Mesendoderm (in vitro differentiated cells): ENCODE results near the gene PPP1R2B.

Experiments
- DNase-seq: peaks from one replicate; pipeline ENCODE4 v3.0.0; 2013
- H2AK5ac ChIP-seq: 2 replicates; pipeline ENCODE4 v1.6.1; 2013; ENCODE audit warnings: low read length, inconsistent platforms
- H2BK120ac ChIP-seq: 2 replicates; pipeline ENCODE4 v1.6.1; 2013; ENCODE audit warnings: low read depth, mild to moderate bottlenecking, low read length, moderate library complexity, mixed read lengths
- H2BK15ac ChIP-seq: replicated peaks from 2 replicates; pipeline ENCODE4 v1.6.1; 2013; ENCODE audit warnings: low read depth, mild to moderate bottlenecking, moderate library complexity
- H2BK5ac ChIP-seq: 2 replicates; pipeline ENCODE4 v1.6.1; 2013; ENCODE audit warnings: low read length, inconsistent platforms
- H3K18ac ChIP-seq: 2 replicates; pipeline ENCODE4 v1.6.1; 2013; ENCODE audit warnings: mild to moderate bottlenecking, low read length, mixed read lengths
- H3K23ac ChIP-seq: one replicate; pipeline ENCODE4 v1.6.1; 2013; ENCODE audit warnings: low read length
- H3K27ac ChIP-seq: 2 replicates; pipeline ENCODE4 v1.5.1; 2013; ENCODE audit warnings: low read depth, mild to moderate bottlenecking, inconsistent platforms, low read length, moderate library complexity
- H3K27me3 ChIP-seq: 2 replicates; pipeline ENCODE4 v1.6.1; 2013; ENCODE audit warnings: low read length, control low read depth, mild to moderate bottlenecking, inconsistent platforms; ENCODE audit not compliant: insufficient read depth, poor library complexity
- H3K36me3 ChIP-seq: 2 replicates; pipeline ENCODE4 v1.6.1; 2013; ENCODE audit warnings: low read length, inconsistent platforms; ENCODE audit not compliant: control insufficient read depth, insufficient read depth
- H3K4ac ChIP-seq: one replicate; pipeline ENCODE4 v1.6.1; 2013; ENCODE audit warnings: low read depth, mild to moderate bottlenecking, low read length, moderate library complexity
- H3K4me1 ChIP-seq: 2 replicates; pipeline ENCODE4 v1.6.1; 2013; ENCODE audit warnings: low read depth, low read length, inconsistent platforms; ENCODE audit not compliant: control insufficient read depth
- H3K4me2 ChIP-seq: 2 replicates; pipeline ENCODE4 v1.6.1; 2013; ENCODE audit warnings: low read length
- H3K4me3 ChIP-seq: 2 replicates; pipeline ENCODE4 v1.5.1; 2013; ENCODE audit warnings: mild to moderate bottlenecking, low read length
- H3K56ac ChIP-seq: one replicate; pipeline ENCODE4 v1.6.1; 2013; ENCODE audit warnings: low read length
- H3K79me1 ChIP-seq: 2 replicates; pipeline ENCODE4 v1.6.1; 2013; ENCODE audit warnings: low read length, inconsistent platforms
- H3K79me2 ChIP-seq: 2 replicates; pipeline ENCODE4 v1.6.1; 2013; ENCODE audit warnings: mild to moderate bottlenecking, low read length; ENCODE audit not compliant: control insufficient read depth, insufficient read depth
- H3K9ac ChIP-seq: 2 replicates; pipeline ENCODE4 v1.6.1; 2013; ENCODE audit warnings: low read length, inconsistent platforms
- H4K5ac ChIP-seq: one replicate; pipeline ENCODE4 v1.6.1; 2013; ENCODE audit warnings: low read length
- H4K8ac ChIP-seq: one replicate; pipeline ENCODE4 v1.6.1; 2013; ENCODE audit warnings: low read depth, mild to moderate bottlenecking, control low read depth, low read length, moderate library complexity
- WGBS: extraction: QIAGEN DNeasy Blood & Tissue Kit; methylation state at CpG from one replicate; pipeline ENCODE4 v1.1.7; 2013; ENCODE audit warnings: low lambda C conversion rate, missing lambda C conversion rate; ENCODE audit not compliant: insufficient coverage; ENCODE audit errors: extremely low coverage; 5-methylcytosine and 5-hydroxymethylcytosine counted together

PPP1R2B gene

DNA sequence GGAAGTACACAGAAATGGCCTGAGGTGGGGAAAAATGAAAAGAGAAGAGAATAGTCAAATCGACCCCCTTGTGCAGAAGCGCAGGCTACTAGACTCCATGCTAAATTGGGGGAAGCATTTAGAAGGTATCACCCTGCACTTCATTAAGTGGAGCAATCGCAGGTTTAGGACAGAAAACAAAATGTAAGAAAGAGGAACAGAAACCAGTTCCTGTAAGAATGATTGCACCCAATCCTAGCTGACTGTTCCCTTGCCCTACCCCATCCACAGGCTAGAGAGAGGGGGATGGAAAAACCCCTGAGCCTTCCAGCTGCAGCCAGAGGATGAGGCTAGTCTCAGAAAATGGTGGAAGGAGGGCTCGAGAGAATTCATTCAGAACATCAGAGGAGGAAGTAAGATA is 23.9 kb upstream of the PPP1R2B start:
- H2BK120ac ChIP-seq, result no peak overlapping the region
- no peaks in the 10 kb centered on the region for H3K79me1 ChIP-seq
- no peak overlapping the region for H3K4me2 ChIP-seq
- H3K27ac ChIP-seq, result no peak overlapping the region
- H3K4ac ChIP-seq, result no peak overlapping the region
- no CpG with 5 or more reads among the region's 4 CpGs for WGBS
- no peaks in the 10 kb centered on the region for H3K79me2 ChIP-seq
- no peak for DNase-seq
- no peaks in the 10 kb centered on the region for H3K36me3 ChIP-seq
- no peak overlapping the region for H3K9ac ChIP-seq
- H2BK5ac ChIP-seq, result no peak overlapping the region
- H2BK15ac ChIP-seq, result no peak overlapping the region
- H4K5ac ChIP-seq, result no peak overlapping the region
- no peak overlapping the region for H3K56ac ChIP-seq
- H3K18ac ChIP-seq, result no peak overlapping the region
- no peak overlapping the region for H2AK5ac ChIP-seq
- H3K27me3 ChIP-seq, result no peaks in the 10 kb centered on the region
- no peaks in the 10 kb centered on the region for H3K4me1 ChIP-seq
- no peak overlapping the region for H4K8ac ChIP-seq
- H3K4me3 ChIP-seq, result no peak overlapping the region
- H3K23ac ChIP-seq, result no peak overlapping the region

DNA sequence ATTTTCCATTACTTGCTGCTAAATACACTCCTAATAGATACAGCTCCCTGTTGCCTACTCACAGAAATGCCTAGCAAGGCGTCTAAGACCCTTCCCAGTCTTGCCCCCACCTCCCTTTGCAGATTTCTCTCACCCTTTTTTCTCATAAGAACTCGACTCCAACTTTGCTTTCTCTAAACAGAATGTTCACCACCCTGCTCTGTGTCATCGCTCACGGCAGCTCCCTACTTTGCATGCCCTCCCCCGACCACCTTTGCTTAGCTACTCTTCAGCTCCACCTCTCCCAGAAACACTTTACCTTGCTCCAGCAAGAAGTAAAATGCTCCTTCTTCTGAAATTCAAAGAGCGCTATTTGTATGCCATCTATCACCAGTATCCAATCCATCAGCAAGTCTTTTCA is 15.2 kb upstream of the PPP1R2B start:
- Histone ChIP-seq H2AK5ac (no peak overlapping the region), H3K4ac (no peak overlapping the region), H3K79me2 (no peaks in the 10 kb centered on the region), H3K9ac (no peak overlapping the region), H3K23ac (no peak overlapping the region), H3K4me2 (no peak overlapping the region), H4K8ac (no peak overlapping the region), H2BK120ac (no peak overlapping the region), H3K79me1 (no peaks in the 10 kb centered on the region), H3K27ac (no peak overlapping the region), H2BK15ac (no peak overlapping the region), H3K36me3 (no peaks in the 10 kb centered on the region), H3K27me3 (no peaks in the 10 kb centered on the region), H3K4me1 (no peaks in the 10 kb centered on the region), H3K56ac (no peak overlapping the region), H4K5ac (no peak overlapping the region), H2BK5ac (no peak overlapping the region), H3K4me3 (no peak overlapping the region), H3K18ac (no peak overlapping the region)
- peak; percentile 20 for DNase-seq
- WGBS, result no CpG with 5 or more reads among the region's 6 CpGs

DNA sequence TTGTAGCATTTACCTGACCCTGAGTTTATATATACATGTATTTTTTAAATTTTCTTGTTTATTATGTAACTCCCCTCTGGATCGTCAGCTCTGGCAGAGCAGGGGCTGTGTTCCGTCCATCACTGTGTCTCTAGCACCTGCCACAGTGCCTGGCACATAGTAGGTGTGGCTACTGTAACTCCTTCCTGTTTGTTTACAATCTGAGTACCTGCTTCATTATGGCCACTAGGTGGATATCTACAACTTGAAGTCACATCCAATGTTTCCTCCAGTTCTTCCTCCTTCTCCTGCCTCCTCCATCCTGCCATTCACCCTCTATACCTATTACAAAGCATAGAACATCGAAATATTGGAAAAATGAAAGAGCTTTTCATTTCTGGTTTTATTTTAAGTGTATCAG is 14.2 kb upstream of the PPP1R2B start:
- H4K8ac ChIP-seq, result no peak overlapping the region
- H3K4ac ChIP-seq, result no peak overlapping the region
- H4K5ac ChIP-seq, result no peak overlapping the region
- H3K27me3 ChIP-seq, result no peaks in the 10 kb centered on the region
- H3K4me2 ChIP-seq, result no peak overlapping the region
- no peak overlapping the region for H2BK5ac ChIP-seq
- H3K23ac ChIP-seq, result no peak overlapping the region
- H2BK15ac ChIP-seq, result no peak overlapping the region
- H3K79me1 ChIP-seq, result no peaks in the 10 kb centered on the region
- H3K18ac ChIP-seq, result no peak overlapping the region
- H3K27ac ChIP-seq, result no peak overlapping the region
- no peaks in the 10 kb centered on the region for H3K36me3 ChIP-seq
- no peak overlapping the region for H3K56ac ChIP-seq
- H3K79me2 ChIP-seq, result no peaks in the 10 kb centered on the region
- H2BK120ac ChIP-seq, result no peak overlapping the region
- H3K4me3 ChIP-seq, result no peak overlapping the region
- no peak overlapping the region for H2AK5ac ChIP-seq
- no peak overlapping the region for H3K9ac ChIP-seq
- no peaks in the 10 kb centered on the region for H3K4me1 ChIP-seq
- WGBS, result no CpG with 5 or more reads among the region's 3 CpGs
- DNase-seq, result peak; percentile 78

DNA sequence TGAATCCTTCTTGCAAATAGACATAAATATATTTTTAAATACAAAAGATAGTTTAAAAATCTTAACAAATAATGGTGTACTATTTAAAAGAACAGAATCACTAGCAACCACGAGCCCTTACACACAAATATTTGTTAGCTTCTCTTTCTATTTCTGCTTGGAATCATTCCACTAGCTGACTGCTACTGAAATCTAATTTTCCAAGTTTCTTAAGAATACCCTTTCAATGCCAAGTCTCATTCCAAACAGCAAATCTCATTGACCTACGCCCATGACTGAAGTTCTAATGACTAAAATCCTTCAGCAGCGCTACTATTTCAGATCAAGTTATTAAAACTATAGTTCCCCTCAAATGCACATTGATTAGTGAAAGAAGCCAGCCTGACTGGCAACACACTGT is 13.2 kb upstream of the PPP1R2B start:
- Histone ChIP-seq H3K9ac (no peak overlapping the region), H3K27ac (no peak overlapping the region), H3K36me3 (no peaks in the 10 kb centered on the region), H3K56ac (no peak overlapping the region), H3K4me2 (no peak overlapping the region), H2AK5ac (no peak overlapping the region), H2BK120ac (no peak overlapping the region), H2BK15ac (no peak overlapping the region), H3K79me1 (no peaks in the 10 kb centered on the region), H3K79me2 (no peaks in the 10 kb centered on the region), H3K23ac (no peak overlapping the region), H4K8ac (no peak overlapping the region), H2BK5ac (no peak overlapping the region), H4K5ac (no peak overlapping the region), H3K27me3 (no peaks in the 10 kb centered on the region), H3K4me3 (no peak overlapping the region), H3K4me1 (no peaks in the 10 kb centered on the region), H3K4ac (no peak overlapping the region), H3K18ac (no peak overlapping the region)
- DNase-seq, result no peak
- no CpG with 5 or more reads among the region's 3 CpGs for WGBS

DNA sequence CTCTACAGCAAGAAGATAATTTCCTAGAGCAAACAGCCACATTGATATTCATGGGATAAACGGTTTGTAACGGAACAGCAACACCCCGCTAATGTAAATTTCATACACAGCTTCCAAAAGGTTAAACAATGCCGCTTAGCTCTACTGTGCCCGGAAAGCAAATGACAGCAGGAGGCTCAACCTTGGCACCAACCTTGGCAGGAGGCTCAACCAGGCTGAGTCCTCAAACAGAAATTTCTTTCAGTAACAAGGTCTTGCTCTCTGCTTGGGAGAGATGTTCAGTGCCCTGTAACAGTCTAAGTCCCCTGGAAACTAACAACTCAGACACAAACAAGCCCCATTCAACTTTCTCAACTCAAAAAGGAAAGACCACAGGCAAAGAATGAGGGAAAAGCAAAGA is 11.1 kb upstream of the PPP1R2B start:
- H3K27ac ChIP-seq, result no peak overlapping the region
- H3K4me3 ChIP-seq, result no peak overlapping the region
- no peaks in the 10 kb centered on the region for H3K36me3 ChIP-seq
- H4K5ac ChIP-seq, result no peak overlapping the region
- H3K9ac ChIP-seq, result no peak overlapping the region
- H2BK120ac ChIP-seq, result no peak overlapping the region
- WGBS, result no CpG with 5 or more reads among the region's 5 CpGs
- no peak overlapping the region for H3K4me2 ChIP-seq
- no peak overlapping the region for H3K56ac ChIP-seq
- H3K79me1 ChIP-seq, result no peaks in the 10 kb centered on the region
- no peak overlapping the region for H3K4ac ChIP-seq
- no peak overlapping the region for H2BK15ac ChIP-seq
- H4K8ac ChIP-seq, result no peak overlapping the region
- no peak for DNase-seq
- H3K18ac ChIP-seq, result no peak overlapping the region
- H2BK5ac ChIP-seq, result no peak overlapping the region
- H3K79me2 ChIP-seq, result no peaks in the 10 kb centered on the region
- H3K27me3 ChIP-seq, result no peaks in the 10 kb centered on the region
- H3K4me1 ChIP-seq, result no peaks in the 10 kb centered on the region
- no peak overlapping the region for H3K23ac ChIP-seq
- H2AK5ac ChIP-seq, result no peak overlapping the region

DNA sequence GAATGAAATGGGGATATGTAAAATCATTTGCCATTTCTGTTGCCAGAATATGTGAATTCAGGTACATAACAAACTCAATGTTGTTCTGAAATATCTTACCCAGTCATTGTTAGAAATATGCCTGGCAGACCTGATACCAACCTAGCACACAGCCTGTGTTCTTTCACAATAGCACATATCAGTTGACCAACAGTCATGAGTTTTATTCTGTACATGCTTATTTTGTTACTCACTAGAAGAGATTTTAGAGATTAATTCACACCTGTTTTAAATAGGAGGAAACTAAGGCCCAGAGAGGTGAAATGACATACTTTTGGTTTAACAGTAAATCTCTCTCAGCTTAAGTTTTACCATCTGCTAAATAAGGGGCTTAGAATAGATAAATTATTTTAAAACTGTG is 8.4 kb upstream of the PPP1R2B start:
- no peak overlapping the region for H3K4me2 ChIP-seq
- H3K4me3 ChIP-seq, result no peak overlapping the region

More for the DNA sequence above, 8.4 kb upstream of the PPP1R2B start:
- no peak overlapping the region for H3K9ac ChIP-seq
- no peak overlapping the region for H4K5ac ChIP-seq
- H3K56ac ChIP-seq, result no peak overlapping the region
- no peak overlapping the region for H3K4ac ChIP-seq
- no peak overlapping the region for H3K23ac ChIP-seq
- no peak overlapping the region for H2AK5ac ChIP-seq
- H2BK15ac ChIP-seq, result no peak overlapping the region
- no peak overlapping the region for H4K8ac ChIP-seq
- H3K79me2 ChIP-seq, result no peaks in the 10 kb centered on the region
- no peaks in the 10 kb centered on the region for H3K79me1 ChIP-seq
- H3K27me3 ChIP-seq, result no peaks in the 10 kb centered on the region
- H2BK5ac ChIP-seq, result no peak overlapping the region
- H3K18ac ChIP-seq, result no peak overlapping the region
- H3K36me3 ChIP-seq, result no peaks in the 10 kb centered on the region
- no peak overlapping the region for H2BK120ac ChIP-seq
- no peak for DNase-seq
- H3K27ac ChIP-seq, result no peak overlapping the region
- no peaks in the 10 kb centered on the region for H3K4me1 ChIP-seq
